ENCODE data around the gene PLEKHF1.
A peak's percentile ranks its signal among the peaks of the same experiment; 100 is the strongest.
"Not testable (repeated sequence)": the region's sequence is repeated elsewhere in the genome, so short reads cannot be mapped to it uniquely, and the experiment has no call there.

The PLEKHF1 gene

DNA sequence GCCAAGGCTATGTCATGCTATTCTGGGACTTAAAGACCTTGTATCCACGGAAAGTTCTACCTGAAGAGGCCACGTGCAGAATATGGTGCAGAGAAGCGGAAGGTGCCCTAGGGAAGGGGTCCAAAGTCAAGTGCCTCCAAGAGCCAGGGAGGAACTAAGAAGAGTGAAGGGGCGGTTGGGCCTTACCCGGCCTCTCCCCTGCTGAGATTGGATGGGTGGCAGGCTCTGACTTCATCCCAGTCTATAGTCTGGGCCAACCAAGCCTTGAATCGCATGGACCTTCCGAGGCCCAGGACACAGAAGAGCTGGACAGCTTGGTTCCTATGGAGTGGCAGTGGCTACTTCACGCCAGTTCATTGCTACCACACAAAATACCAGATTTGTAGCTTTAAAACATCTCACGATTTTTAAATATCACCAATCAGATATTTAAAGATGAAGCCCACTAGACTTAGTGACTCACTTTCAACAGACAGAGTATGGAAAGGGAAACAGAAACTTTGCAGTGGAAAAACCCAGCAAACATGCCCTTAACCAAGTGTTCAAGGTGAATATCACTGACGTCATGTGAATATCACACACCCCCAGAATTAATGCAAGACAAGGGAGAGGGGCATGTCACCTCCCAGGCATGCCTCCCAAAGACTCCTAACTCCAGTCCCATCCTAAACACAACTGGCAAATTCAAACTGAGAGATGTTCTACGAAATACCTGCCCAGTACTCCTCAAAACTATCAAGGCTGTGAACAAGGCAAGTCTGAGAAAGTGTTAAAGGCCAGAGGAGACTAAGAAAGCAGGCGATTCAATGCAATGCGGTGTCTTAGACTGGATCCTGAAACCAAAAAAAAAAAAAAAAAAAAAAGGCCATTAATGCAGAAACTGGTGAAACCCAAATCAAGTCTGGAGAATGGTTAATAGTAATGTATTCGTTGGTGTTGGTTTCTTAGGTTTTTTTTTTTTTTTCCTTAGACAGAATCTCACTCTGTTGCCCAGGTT lies 39.6 kb downstream of the PLEKHF1 start:
- DNase-seq: no peak

DNA sequence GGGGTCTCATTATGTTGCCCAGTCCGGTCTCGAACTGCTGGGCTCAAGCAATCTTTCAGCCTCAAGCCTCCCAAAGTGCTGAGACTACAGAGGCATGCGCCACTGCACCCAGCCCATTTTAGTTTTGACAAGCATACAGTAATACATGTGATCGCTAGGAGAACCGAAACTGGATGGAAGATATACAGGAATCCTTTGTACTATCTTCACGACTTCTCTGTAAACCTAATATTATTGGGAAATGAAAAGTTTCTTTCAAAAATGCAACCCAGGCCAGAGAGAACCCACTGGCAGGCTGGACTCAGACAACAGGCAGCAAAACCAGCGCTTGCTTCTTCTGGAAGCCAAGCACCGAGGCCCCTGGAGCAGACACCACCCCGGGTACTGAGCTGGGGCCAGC lies 40.4 kb downstream of the PLEKHF1 start:
- no peak for DNase-seq

DNA sequence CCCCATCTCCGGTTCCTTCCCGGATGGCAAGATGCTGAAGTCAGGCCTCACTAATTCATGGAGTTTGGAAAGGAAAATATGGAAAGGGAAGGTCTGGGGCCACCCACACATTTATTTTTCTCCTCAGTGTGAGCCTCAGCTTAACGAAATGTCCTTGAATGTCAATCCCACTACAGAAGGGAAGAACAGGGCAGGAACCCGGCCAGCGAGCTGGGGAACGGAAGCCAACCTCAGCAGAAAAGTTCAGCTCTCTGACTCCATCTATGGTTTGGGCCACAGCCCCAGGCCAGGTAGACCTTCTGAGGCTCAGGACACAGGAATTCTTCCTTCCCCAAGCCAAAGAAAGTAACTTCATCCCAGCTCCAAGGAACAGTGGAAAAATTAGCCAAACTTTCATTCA lies 41.4 kb downstream of the PLEKHF1 start:
- DNase-seq: no peak

DNA sequence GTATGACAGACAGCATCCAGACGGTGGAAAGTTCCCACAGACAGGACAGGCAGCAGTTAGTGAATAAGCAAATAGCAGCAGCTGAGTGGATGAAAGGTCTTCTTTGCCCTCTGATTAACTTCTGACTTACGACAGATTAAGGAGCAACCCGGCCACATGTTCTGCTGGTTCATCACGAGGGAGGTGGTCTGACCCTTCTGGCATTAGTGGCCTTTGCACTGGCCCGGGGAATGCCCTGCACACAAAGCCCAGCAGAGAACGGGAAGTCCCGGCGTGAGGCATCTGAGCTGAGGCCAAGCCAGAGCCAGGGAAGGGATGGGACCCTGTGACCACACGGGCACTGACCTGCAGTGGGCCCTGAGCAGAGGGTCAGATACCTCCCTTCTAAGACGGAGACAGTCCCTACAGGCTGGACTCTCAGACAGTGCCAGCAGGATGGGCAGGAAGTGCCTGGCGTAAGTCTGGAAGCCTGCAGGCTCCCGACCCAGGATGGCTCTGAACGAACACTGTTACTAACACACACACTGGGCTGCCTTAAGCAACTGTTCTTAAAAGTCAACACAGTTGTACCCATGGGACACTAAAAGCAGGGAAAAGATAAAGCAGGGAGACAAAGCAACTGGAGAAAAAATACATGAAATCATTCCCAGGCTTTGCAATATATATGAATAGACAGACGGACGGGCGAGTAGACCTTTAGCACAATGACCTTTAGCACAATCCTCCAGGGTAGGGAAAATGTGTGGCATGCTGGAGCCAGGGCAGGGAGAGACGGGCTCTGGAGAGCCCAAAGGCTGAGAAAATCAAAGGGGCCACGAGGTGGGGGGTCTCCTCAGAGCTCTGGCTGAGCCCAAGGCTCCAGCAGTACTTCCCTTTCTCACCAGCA lies 43.5 kb downstream of the PLEKHF1 start:
- no peak for DNase-seq

DNA sequence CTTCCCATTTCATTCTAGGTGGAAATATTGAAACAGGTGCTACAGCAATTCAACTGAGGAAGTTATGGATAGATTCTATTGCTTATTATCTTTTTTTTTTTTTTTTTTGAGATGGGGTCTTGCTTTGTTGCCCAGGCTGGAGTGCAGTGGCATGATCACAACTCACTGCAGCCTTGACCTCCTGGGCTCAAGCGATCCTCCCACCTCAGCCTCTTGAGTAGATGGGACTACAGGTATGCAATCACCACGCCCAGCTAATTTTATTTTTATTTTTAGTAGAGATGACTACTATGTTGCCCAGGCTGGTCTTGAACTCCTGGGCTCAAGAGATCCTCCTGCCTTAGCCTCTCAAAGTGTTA lies 44.2 kb downstream of the PLEKHF1 start:
- DNase-seq: not testable (repeated sequence)

DNA sequence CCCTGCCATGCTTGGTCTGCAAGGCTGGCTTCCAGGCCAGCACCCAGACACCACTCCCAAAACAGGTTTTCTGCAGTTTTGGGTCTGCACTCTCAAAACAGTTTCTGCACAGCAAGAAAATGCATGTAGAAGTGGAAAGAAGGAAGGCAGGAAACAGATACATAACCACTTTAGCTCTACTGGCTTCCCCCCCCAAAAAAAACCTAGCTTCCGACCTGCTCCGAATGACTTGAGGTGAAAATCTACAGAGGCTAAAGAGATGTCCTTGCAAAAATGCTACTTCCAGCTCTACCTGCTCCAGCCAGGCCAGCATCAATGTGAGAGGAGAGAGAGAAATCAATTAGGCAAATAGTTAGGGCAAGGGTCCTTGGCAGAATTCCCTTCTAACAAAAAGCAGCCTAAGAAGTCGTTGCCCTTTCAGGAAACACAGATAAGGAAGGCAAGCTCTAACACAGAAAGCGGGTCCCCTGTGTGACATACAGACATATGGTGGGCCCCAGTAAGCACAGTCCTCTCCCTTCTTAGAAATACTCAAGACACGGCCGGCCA lies 46.4 kb downstream of the PLEKHF1 start:
- no peak for DNase-seq

DNA sequence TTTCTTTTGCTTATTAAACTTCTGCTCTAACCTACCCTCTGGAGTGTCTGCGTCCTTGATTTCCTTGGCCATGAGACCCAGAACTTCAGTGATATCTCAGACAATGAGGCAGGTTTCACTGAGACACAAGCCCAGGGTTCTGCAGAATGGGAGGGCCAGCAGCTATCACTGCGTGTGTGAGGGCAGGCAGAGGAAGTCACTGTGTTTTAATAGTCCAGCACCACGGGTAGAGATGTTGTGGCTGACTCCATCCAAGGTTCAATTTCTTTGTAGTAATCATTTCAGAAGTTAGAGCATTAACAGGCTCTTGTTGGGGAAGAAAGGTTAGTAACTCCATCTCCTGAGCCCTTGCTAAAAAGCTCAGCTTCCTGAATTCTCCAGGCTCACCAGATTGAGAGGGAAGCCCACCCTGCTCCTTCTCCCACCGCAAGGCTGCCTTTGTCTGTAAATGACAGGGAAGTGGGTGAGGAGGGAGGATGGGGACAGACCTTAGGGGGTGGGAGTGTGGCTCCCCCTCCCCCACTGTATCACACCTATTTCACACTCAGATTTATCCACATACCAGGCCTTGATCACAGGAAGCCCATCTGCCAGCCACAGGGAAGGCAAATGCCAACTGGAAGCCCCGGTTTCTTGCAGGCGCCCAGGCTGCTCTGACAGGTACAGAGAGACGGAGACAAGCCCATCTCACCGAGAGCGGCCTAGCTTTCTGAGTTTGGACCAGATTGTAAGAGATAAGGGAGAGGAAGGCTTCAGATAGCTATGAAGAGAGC lies 47.7 kb downstream of the PLEKHF1 start:
- no peak for DNase-seq

DNA sequence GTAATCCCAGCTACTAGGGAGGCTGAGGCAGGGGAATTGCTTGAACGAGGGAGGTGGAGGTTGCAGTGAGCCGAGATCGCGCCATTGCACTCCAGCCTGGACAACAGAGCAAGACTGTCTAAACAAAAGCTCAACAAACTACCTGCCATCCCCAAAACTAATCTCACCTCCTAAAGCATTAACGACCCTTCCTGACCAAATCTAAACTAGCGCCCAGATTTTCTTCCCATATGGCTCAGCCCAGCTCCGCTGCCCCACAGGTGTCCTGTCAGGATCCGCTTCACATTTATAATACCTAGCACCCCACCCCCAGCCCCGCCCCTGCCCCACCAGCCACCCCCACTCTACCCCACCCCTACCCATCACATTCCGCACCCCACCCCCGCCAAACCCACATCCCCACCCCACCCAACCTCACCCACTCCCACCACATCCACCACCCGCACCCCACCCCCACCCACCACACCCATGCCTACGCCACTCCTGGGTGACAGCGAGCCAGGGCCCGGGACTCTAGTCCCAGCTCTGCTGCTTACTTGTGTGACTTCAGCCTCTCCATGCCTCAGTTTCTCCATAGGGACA lies 49.2 kb downstream of the PLEKHF1 start:
- DNase-seq: no peak

DNA sequence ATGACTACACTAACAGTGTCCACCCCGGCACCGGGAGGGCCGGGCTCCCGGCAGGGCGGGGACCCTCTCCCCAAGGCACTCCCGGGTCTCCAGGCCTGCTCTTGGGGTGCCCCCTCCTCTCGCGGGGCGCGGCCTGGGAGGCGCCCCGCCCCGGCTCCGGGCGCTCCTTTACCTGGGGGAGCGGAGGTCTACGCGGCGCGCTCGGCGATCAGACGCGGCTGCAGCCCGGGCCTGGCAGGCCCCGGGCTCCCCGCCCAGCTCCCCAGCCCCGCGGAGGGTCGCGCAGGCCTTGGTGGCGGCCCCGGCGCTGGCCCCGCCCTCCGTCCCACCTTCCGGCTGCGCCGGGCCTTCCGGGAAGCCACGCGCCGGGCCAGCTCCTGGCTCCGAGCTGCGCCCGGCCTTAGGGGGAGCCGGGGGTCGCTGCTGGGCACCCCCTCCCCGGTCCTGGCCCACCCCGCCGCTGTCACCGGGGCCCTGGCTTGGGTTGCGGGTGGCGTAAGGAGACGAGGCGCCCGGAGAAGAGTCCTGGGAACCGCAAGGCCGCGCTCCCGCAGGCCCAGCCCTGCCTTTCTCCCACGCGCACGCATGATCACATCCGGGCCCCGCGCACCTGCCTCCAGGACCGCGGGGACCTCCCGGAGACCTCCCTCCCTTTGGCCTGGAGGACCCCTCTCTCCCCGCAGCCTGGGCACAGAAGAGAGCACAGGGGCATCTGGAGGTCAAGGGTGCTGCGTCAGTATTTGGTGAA lies 49.9 kb downstream of the PLEKHF1 start, which contains the start of gene C19orf12:
Gene C19orf12 (minus strand): TSS at position 309 of the 748 bp plus-strand sequence. CDS start 6,848 bp downstream, outside the sequence.
- DNase-seq: peak; percentile 79

DNA sequence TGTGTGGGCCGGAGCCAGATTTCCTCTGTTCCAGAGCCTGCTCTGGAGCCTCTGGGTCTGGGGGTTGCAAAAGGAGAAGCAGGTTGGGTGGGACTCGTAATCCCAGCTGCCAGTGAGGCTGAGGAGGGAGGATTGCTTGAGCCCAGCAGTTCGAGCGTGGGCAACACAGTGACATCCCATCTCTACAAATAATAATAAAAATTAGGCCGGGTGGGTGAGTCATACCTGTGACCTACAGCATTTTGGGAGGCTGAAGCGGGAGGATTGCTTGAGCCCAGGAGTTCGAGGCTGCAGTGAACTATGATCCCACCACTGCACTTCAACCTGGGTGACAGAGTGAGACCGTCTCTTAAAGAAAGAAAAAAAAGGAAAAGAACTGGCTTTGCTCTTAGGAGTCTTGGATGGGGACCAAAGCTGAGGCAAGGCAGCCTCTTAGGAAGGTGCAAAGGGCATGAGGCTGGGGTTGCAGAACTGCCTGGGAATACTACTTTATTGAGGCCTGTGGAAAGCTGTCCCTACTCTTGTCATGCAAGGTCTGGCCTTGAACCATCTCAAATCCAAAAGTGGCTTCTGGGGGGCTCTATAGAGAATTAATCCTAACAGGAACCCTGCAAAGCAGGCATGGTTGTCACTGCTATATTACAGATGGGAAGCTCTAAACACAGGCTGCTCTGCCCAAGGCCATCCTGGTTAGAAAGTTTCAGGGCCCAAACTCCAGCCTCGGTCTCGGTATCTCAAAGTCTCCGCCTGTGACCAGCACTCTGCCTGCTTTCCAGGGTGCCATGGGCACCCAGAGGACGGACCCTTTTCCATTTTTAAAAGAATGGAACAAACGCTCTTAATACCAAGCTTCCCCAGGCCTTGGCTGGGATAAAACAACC lies 50.7 kb downstream of the PLEKHF1 start:
- DNase-seq: no peak

DNA sequence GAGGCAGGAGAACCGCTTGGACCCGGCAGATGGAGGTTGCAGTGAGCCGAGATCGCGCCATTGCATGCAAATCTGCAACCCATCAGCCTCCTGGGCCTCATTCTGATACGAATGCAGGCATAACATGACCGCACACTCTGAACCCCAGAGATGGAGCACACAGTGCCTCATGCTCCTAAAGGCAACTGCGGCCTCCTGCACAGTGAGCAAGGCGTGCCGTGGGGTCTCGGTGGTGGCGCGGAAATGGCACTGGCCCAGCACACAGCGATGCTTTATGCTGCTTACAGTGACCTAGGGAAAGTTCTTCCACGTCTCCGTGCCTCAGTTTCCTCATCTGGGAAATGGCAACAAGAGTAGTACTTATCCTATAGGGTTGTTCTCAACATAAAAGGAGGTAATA lies 51.8 kb downstream of the PLEKHF1 start:
- DNase-seq: no peak

DNA sequence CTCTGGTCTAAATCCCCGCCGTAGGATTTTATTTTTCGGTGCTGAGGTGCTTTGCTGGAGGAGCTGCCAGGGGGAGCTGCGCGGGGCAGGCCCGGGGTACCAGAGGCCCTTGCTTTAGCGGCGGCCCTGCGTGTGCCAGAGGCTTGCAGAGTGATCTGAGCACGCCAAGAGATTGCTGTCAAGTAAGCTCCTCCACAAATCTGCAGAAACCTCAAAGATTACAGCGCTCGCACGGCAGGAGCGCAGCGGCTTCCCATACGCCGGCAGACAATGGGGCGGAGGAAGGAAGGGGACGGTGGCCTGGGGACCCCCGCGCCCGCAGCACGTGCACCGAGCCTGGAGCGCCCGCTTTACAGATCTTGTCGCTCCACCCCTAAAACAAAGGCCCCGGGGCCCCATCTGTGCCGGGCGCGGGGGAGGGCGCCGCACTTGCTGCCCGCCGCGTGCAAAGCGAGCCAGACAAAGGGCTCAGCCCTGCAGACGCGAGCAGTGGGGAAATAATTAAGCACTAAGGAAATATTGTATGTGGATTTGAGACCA lies 58.9 kb downstream of the PLEKHF1 start:
- no peak for DNase-seq

DNA sequence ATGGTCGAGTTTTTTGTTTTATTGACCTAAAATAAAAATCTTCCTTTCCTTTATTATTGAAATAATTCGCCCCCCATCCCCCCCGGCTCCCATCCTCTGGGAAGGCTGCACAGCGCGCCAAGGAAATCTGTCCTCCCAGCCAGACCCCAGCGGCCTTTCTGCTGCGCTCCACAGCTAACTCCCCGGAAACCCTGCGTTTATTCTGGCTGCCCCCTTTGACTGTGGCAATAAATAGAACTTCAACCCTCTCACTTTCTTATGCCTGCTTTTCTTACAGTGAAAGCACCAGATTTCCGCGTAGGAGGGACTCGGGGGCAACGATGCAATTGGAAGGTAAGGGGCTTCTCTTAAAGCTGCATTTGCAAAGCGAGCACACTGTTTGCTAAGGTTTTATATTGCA lies 59.5 kb downstream of the PLEKHF1 start:
- DNase-seq: no peak
